ENCODE measurements around the gene BICD2. TPM values are rescaled to one million over a fixed set of nuclear protein-coding genes. Genes with fewer than 3 reads are reported as not detected.

BICD2 gene
- total and polyA plus RNA-seq, 10 of the 15 experiments (the other 5 are each of a cell fraction or from before 2014, with no cell fraction given), result 5.3 to 25.5 (median 14.4) TPM

- TF ChIP-seq PKNOX1 (IDR thresholded peaks at IDR 0.05) (no peak), RBBP5 (conservative IDR thresholded peaks at IDR 0.05) (no peak), E2F8 (IDR thresholded peaks at IDR 0.05; ENCODE audit: low read depth, partially characterized antibody) (no peak), SMC3 (IDR thresholded peaks at IDR 0.05; ENCODE audit: borderline replicate concordance, low read length) (no peak), EGR1 (IDR thresholded peaks at IDR 0.05; ENCODE audit: borderline replicate concordance in 1 of 2, low read depth in 2 of 2, low read length in 2 of 2) (no peak)
These were observed 2.7 kb upstream of the BICD2 start (continued) for GRCh38 chr9:92767066-92768054.
